Lower lobe of right lung (tissue), 2 donors: ENCODE data around the gene WIZ. TPM values are rescaled to one million over a fixed set of nuclear protein-coding genes. Genes with fewer than 3 reads are reported as not detected.
A peak's percentile ranks its signal among the peaks of the same experiment; 100 is the strongest.

Experiments
- ATAC-seq, 2 donors: fragments of 200-7000 bp; cut with Tn5 transposase; one replicate each; pipeline ENCODE4 v1.9.1; 2020 to 2022; ENCODE audit warnings: mild to moderate bottlenecking in 2 of 2, moderate library complexity in 2 of 2
- DNase-seq: peaks from one replicate; pipeline ENCODE4 v3.0.0-alpha.2; 2020
- H3K27ac ChIP-seq: fragments of 200-600 bp; one replicate; pipeline ENCODE4 v1.8.0; 2022
- H3K27me3 ChIP-seq: fragments of 200-600 bp; one replicate; pipeline ENCODE4 v1.8.0; 2022; ENCODE audit warnings: low read depth
- H3K36me3 ChIP-seq: fragments of 200-600 bp; one replicate; pipeline ENCODE4 v1.8.0; 2022; ENCODE audit warnings: mild to moderate bottlenecking
- H3K4me1 ChIP-seq: fragments of 200-600 bp; one replicate; pipeline ENCODE4 v1.8.0; 2022
- H3K4me3 ChIP-seq: fragments of 200-600 bp; one replicate; pipeline ENCODE4 v1.8.0; 2022; ENCODE audit warnings: mild to moderate bottlenecking
- H3K9me3 ChIP-seq: fragments of 200-600 bp; one replicate; pipeline ENCODE4 v1.8.0; 2022
- intact Hi-C: fragments of 100-400 bp; cut with DNase I; formaldehyde crosslinking; loops from one replicate; pipeline ENCODE4 v1.11.0; 2022
- total RNA-seq: library from RNA; stranded (reverse); fragmentation: NEBNext Ultra II Directional; extraction: Animal tissue kit (Norgen Biotek cat#: 25700); gene quantifications from one replicate; pipeline ENCODE4 v1.2.1, GENCODE V29; 2021
- TF ChIP-seq, protein P1 (sequence below): fragments of 200-600 bp; IDR thresholded peaks from one replicate; pipeline ENCODE4 v1.8.0; 2022; ENCODE audit warnings: antibody characterized with exemption, mild to moderate bottlenecking
- donor health status: DM: no; HTN: yes; CAD: no; lungs with severe emphysema.

The WIZ gene
- total RNA-seq, 1 donor from 2014 or later, result 25.2 TPM

DNA sequence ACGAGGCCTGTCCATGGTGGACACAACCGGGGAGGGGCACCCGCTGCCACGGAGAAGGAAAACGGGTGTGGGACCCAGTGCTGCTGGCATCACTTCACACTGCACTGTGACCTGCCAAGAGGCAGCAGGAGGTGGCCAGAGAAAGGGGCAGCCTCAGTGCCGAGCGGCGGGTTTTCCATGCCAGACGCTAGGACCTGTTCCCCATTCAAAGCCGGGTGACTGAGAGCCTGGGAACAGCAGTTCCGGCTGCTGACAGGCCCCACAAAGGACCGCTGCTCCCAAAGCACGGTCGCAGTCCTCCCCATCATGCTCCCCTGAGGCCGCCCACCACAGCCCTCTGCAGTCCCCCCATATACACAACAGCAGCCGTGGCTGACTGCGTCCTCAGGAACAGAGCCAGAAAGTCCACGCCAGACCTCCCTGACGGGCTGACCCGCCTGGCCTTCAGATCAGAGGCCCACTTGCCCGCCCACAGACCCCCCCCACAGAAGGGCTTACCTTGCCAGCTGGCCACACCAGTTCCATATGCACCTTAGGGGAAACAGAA lies 75.6 kb downstream of the WIZ start:
- H3K4me3 ChIP-seq, result peak overlapping the region; percentile 11
- H3K4me1 ChIP-seq, result peaks cover 36% of the 10 kb centered on the region
- no peak for ATAC-seq
- no peaks in the 10 kb centered on the region for H3K9me3 ChIP-seq
- no peaks in the 10 kb centered on the region for H3K27me3 ChIP-seq
- no peak for DNase-seq
- intact Hi-C loops, result no loop called here
- TF ChIP-seq, protein P1, sequence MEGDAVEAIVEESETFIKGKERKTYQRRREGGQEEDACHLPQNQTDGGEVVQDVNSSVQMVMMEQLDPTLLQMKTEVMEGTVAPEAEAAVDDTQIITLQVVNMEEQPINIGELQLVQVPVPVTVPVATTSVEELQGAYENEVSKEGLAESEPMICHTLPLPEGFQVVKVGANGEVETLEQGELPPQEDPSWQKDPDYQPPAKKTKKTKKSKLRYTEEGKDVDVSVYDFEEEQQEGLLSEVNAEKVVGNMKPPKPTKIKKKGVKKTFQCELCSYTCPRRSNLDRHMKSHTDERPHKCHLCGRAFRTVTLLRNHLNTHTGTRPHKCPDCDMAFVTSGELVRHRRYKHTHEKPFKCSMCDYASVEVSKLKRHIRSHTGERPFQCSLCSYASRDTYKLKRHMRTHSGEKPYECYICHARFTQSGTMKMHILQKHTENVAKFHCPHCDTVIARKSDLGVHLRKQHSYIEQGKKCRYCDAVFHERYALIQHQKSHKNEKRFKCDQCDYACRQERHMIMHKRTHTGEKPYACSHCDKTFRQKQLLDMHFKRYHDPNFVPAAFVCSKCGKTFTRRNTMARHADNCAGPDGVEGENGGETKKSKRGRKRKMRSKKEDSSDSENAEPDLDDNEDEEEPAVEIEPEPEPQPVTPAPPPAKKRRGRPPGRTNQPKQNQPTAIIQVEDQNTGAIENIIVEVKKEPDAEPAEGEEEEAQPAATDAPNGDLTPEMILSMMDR, result no peak
- peaks cover 57% of the 10 kb centered on the region for H3K36me3 ChIP-seq
- peak overlapping the region; percentile 24 for H3K27ac ChIP-seq

DNA sequence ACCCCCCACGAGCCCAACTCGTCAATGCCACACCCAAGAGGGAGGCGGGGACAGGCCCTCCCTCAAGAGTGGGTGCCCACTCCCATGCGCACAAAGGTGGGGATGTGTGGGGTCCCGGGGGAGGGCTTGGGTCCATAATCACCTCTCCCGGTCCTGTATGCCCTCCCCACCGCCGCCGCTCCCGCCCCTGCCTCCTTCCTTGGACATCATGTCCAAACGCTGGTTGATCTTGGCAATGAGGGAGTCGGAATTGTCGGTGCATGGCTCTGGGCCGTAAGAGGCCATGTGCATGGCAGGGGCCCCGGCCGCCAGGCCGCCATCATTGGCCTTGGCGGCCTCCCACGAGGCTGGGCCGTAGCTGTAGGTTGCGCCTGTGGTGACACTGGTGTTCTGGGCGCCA lies 76.1 kb downstream of the WIZ start:
- H3K4me3 ChIP-seq, result no peak overlapping the region
- peaks cover 63% of the 10 kb centered on the region for H3K36me3 ChIP-seq
- TF ChIP-seq, protein P1, result no peak
- intact Hi-C loops, result no loop called here
- DNase-seq (no peak), ATAC-seq (no peak)
- peaks cover 36% of the 10 kb centered on the region for H3K4me1 ChIP-seq
- H3K9me3 ChIP-seq, result no peaks in the 10 kb centered on the region
- H3K27ac ChIP-seq, result no peak overlapping the region
- H3K27me3 ChIP-seq, result no peaks in the 10 kb centered on the region

DNA sequence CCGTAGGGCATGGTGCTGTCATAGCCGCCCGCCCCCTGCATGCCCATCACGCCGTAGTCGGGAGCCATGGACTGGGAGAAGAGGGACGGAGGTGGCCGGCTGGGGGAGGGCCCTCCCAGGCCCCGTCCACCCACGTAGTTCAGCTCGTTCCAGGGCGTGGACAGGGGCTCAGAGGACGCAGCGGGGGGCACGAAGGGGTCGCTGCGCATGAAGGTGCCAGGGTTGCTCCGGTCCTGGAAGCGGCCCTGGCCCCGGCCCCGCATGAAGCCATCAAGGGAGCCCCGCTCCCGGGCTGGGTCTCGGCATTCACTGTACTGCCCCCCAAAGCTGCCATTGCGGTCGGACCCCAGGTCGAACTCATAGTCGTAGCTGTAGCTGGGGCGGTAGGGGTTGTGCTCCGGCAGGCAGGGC lies 76.9 kb downstream of the WIZ start:
- Histone ChIP-seq H3K4me3 (no peak overlapping the region), H3K27ac (no peak overlapping the region), H3K27me3 (no peaks in the 10 kb centered on the region), H3K9me3 (no peaks in the 10 kb centered on the region), H3K4me1 (peaks cover 33% of the 10 kb centered on the region), H3K36me3 (peaks cover 70% of the 10 kb centered on the region)
- DNase-seq, result no peak
- intact Hi-C loops, result no loop called here
- TF ChIP-seq, protein P1, result no peak
- no peak for ATAC-seq

DNA sequence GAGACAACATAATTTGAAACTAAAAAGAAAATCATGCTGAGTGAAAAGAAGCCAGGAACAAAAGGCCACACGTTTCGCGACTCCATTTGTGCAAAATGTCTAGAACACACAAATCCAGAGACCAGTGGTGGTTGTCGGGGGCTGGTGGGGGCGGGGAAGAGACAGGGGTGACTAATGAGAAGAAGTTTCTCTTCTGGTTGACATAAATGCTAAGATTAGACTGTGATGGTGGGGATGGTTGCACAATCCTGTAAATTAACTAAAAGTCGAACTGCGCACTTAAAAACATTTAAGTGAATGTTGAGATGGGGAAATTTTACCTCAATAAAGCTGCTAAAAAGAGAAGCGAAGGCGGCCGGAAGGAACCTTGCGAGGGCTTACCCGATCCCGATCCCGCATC lies 77.3 kb downstream of the WIZ start:
- Histone ChIP-seq H3K36me3 (peaks cover 75% of the 10 kb centered on the region), H3K27me3 (no peaks in the 10 kb centered on the region), H3K4me3 (no peak overlapping the region), H3K27ac (no peak overlapping the region), H3K4me1 (peaks cover 29% of the 10 kb centered on the region), H3K9me3 (no peaks in the 10 kb centered on the region)
- TF ChIP-seq, protein P1, result no peak
- ATAC-seq (no peak), DNase-seq (no peak)
- intact Hi-C loops, result no loop called here

DNA sequence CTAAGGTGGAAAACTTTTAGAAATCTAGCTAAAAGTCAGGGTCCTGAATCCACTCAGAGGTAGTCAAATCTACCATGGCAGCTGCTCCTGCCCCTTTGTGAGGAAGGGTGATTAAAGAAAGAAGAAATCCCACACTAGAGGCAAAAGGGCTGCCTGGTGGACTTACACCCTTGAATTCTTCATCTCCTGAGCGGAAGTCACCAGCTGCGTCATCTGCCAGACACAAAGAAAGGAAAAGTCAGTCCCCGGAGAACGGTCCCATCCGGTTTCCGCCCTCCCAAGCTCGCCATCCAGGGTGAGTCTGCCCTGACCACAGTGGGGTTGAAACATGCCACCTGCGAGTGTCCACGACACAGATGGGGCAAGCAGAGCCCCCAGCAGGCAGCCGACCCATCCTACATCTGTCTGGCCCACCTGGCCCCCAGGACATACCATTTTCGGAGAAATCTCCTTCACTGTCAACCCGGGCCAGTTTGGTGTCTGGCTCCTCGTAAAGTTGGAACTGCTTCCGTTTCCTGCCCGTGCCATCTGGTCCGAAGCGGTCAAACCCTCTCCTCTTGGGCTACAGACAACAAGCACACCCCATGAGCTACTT lies 77.9 kb downstream of the WIZ start:
- TF ChIP-seq, protein P1, result no peak
- intact Hi-C loops, result no loop called here
- Histone ChIP-seq H3K27ac (no peak overlapping the region), H3K4me3 (no peak overlapping the region), H3K4me1 (peaks cover 23% of the 10 kb centered on the region), H3K9me3 (no peaks in the 10 kb centered on the region), H3K27me3 (no peaks in the 10 kb centered on the region), H3K36me3 (peaks cover 80% of the 10 kb centered on the region)
- DNase-seq, result no peak
- ATAC-seq, result no peak
